ENCODE measurements around the gene HS3ST4. TPM values are rescaled to one million over a fixed set of nuclear protein-coding genes. Genes with fewer than 3 reads are reported as not detected.

Gene HS3ST4
- total and polyA plus RNA-seq, 2 of the 8 experiments (the other 6 are each of a cell fraction or from before 2014, with no cell fraction given): 1.9 to 3.3 TPM

DNA sequence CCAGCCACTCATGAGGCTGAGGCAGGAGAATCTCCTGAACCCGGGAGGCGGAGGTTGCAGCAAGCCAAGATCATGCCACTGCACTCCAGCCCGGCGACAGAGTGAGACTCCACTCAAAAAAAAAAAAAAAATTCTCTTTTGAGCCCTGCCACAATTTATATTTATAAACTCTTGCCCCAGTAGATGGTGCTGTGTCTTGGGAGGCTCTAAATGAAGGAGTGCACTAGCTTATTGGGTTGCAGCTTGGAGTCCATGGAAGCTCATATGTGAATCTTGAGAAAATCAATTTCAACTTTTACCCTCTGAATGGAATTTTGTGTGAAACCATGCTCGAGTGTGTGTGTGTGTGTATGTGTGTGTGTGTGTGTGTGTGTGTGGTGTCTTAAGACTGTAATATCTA lies 420.1 kb downstream of the HS3ST4 start (continued):
- TF ChIP-seq RFX5 (IDR thresholded peaks at IDR 0.05; ENCODE audit: borderline replicate concordance, low read depth, low read length): no peak
